Measurements from ENCODE around the gene PABPN1L. TPM values are rescaled to one million over a fixed set of nuclear protein-coding genes. Genes with fewer than 3 reads are reported as not detected.

Gene PABPN1L
- total and polyA plus RNA-seq, 10 of the 15 experiments (the other 5 are each of a cell fraction or from before 2014, with no cell fraction given): not detected

DNA sequence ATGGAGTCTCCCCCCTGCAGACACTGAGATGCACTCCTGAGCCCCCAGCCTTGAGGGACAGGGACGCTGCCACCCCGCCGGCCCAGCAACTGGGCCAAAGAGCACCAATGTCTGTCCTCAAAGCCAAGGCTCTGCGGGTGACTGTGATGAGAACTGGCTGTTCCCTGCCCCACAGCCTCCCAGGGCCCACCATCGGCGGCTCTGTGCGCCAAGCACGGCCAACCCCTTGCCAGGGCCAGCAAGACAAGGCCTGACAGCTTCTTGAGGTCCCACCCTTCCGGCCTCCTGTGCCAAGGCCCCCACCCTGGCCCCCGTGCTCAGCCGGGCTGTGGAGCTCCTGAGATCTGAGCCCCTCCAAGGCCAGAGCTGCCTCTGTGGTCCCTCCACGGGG is 34.2 kb upstream of the PABPN1L start:
- no TSS peak for BruUV-seq (replicated peaks)
- H3K79me2 ChIP-seq (ENCODE audit: control insufficient read depth, insufficient read depth, low read length): no peaks in the 10 kb centered on the region
- RAD21 ChIA-PET (ENCODE audit: unreplicated experiment): no interaction called here
- CTCF ChIA-PET: no interaction called here
- no peak overlapping the region for H3K4me3 ChIP-seq
- DNase-seq (ENCODE audit: low read depth, low spot score) (no peak), FAIRE-seq (no peak), ATAC-seq (no peak)
- no peaks in the 10 kb centered on the region for H3K9me3 ChIP-seq (replicated peaks; ENCODE audit: control insufficient read depth, insufficient read depth, low read length)
- H3K4me1 ChIP-seq (ENCODE audit: control insufficient read depth, insufficient read depth, low read length): no peaks in the 10 kb centered on the region
- 95% methylated on average over 12 of the region's 12 CpGs for WGBS (ENCODE audit: insufficient coverage, insufficient replicate concordance, low lambda C conversion rate, missing lambda C conversion rate)
- no peak overlapping the region for H2AFZ ChIP-seq (ENCODE audit: control insufficient read depth, low read depth, low read length)
- no peak overlapping the region for H3K9ac ChIP-seq (ENCODE audit: control insufficient read depth, insufficient read depth, low read length)
- no peaks in the 10 kb centered on the region for H3K27me3 ChIP-seq (replicated peaks in 1 of 2; ENCODE audit: control insufficient read depth in 2 of 2, insufficient read depth in 2 of 2, low read length in 1 of 2)
- no peak overlapping the region for H3K27ac ChIP-seq (ENCODE audit: control insufficient read depth, insufficient read depth)
- no peak overlapping the region for H3K4me2 ChIP-seq (ENCODE audit: control insufficient read depth, insufficient read depth)
- H3K36me3 ChIP-seq (ENCODE audit: control insufficient read depth in 2 of 2, insufficient read depth in 2 of 2, low read length in 1 of 2): no peaks in the 10 kb centered on the region; a peak in 3 of 4 replicates
- in situ Hi-C loops (cut with MboI) (no loop called here), intact Hi-C loops (cut with micrococcal nuclease; ENCODE audit: unreplicated experiment) (no loop called here)
- POLR2A ChIA-PET: no interaction called here
- no peaks in the 10 kb centered on the region for H4K20me1 ChIP-seq (ENCODE audit: control insufficient read depth, insufficient read depth)
- SMC1A ChIA-PET (ENCODE audit: uncharacterized antibody, unreplicated experiment): no interaction called here
- TF ChIP-seq NFXL1 (IDR thresholded peaks at IDR 0.05; ENCODE audit: borderline replicate concordance) (no peak), ZNF24 (IDR thresholded peaks at IDR 0.05) (no peak), STAT1 (conservative IDR thresholded peaks at IDR 0.05) (no peak), SUPT20H (IDR thresholded peaks at IDR 0.05; ENCODE audit: borderline replicate concordance, control insufficient read depth, low read depth, low read length) (no peak), MYB (IDR thresholded peaks at IDR 0.05; ENCODE audit: borderline replicate concordance, low read depth, low read length) (no peak), E2F8 (IDR thresholded peaks at IDR 0.05; ENCODE audit: low read depth, partially characterized antibody) (no peak), FOXK2 (IDR thresholded peaks at IDR 0.05) (no peak), IKZF1 (conservative IDR thresholded peaks at IDR 0.05) (no peak), ZNF687 (IDR thresholded peaks at IDR 0.05) (no peak), SIN3A (IDR thresholded peaks at IDR 0.05; ENCODE audit: low read depth, low read length) (no peak), E2F4 (IDR thresholded peaks at IDR 0.05; ENCODE audit: low read depth, low read length) (no peak), POLR2AphosphoS5 (IDR thresholded peaks at IDR 0.05; ENCODE audit: low read length) (no peak), BHLHE40 (IDR thresholded peaks at IDR 0.05; ENCODE audit: borderline replicate concordance in 1 of 2, low read depth in 2 of 2, low read length in 1 of 2) (no peak)
- TF ChIP-seq, protein P1, sequence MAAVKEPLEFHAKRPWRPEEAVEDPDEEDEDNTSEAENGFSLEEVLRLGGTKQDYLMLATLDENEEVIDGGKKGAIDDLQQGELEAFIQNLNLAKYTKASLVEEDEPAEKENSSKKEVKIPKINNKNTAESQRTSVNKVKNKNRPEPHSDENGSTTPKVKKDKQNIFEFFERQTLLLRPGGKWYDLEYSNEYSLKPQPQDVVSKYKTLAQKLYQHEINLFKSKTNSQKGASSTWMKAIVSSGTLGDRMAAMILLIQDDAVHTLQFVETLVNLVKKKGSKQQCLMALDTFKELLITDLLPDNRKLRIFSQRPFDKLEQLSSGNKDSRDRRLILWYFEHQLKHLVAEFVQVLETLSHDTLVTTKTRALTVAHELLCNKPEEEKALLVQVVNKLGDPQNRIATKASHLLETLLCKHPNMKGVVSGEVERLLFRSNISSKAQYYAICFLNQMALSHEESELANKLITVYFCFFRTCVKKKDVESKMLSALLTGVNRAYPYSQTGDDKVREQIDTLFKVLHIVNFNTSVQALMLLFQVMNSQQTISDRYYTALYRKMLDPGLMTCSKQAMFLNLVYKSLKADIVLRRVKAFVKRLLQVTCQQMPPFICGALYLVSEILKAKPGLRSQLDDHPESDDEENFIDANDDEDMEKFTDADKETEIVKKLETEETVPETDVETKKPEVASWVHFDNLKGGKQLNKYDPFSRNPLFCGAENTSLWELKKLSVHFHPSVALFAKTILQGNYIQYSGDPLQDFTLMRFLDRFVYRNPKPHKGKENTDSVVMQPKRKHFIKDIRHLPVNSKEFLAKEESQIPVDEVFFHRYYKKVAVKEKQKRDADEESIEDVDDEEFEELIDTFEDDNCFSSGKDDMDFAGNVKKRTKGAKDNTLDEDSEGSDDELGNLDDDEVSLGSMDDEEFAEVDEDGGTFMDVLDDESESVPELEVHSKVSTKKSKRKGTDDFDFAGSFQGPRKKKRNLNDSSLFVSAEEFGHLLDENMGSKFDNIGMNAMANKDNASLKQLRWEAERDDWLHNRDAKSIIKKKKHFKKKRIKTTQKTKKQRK (IDR thresholded peaks at IDR 0.05; ENCODE audit: low read depth, low read length): no peak
